ENCODE results near the gene COL21A1.
A peak's percentile ranks its signal among the peaks of the same experiment; 100 is the strongest.
"Not testable (repeated sequence)": the region's sequence is repeated elsewhere in the genome, so short reads cannot be mapped to it uniquely, and the experiment has no call there.

Gene COL21A1

DNA sequence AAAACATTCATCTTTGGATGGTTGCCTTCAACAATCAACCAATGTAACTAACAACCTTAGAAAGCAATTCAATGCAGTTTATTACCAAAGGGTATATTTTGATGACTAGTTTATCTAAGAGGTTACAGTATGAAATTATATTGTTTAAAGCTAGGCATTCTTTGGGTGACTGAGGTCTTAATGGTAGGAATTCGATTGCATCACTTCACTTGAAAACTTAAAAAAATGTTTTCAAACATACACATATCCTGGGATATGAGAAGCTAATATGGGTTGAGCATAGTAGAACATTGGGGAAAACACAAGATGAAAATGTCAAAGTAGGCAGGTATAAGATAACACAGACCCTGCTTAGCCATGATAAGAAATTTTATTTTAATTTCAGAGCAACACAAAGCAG lies 227.4 kb downstream of the COL21A1 start:
- DNase-seq (ENCODE audit: low spot score) (no peak), FAIRE-seq (peak; percentile 44)

- DNase-seq (ENCODE audit: low spot score) (no peak), FAIRE-seq (no peak)
Measured at GRCh38 chr6:56017198-56017597, 230.2 kb downstream of the COL21A1 start.

- DNase-seq (ENCODE audit: low spot score); FAIRE-seq: not testable (repeated sequence)
Measured at GRCh38 chr6:56014039-56014438, 233.3 kb downstream of the COL21A1 start.

DNA sequence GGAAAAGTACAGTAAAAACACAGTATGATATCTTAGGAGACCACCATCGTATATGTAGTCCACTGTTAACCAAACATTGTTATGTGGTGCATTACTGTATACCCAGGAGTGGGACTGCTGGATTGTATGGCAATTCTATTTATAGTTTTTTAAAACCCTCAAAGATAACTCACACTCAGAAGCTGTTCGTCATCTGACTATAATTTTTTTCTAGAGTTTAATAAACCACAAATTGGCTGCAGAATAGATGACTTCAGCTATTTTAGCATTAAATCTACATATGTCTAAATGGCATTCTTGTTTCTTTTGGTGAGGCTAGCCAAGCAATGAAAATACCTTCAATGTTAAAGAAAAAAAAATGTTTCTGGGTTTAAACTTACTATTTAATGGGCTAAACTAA lies 237.7 kb downstream of the COL21A1 start:
- no peak for DNase-seq (ENCODE audit: low spot score)
- no peak for FAIRE-seq

Measured in urothelium cell line (cell line).